ENCODE results near the gene DISC1. TPM values are rescaled to one million over a fixed set of nuclear protein-coding genes. Genes with fewer than 3 reads are reported as not detected.
A peak's percentile ranks its signal among the peaks of the same experiment; 100 is the strongest.
"Not testable (repeated sequence)": the region's sequence is repeated elsewhere in the genome, so short reads cannot be mapped to it uniquely, and the experiment has no call there.

Gene DISC1
- total RNA-seq, 2 experiments from 2014 or later = 4.8 to 5.0 TPM

DNA sequence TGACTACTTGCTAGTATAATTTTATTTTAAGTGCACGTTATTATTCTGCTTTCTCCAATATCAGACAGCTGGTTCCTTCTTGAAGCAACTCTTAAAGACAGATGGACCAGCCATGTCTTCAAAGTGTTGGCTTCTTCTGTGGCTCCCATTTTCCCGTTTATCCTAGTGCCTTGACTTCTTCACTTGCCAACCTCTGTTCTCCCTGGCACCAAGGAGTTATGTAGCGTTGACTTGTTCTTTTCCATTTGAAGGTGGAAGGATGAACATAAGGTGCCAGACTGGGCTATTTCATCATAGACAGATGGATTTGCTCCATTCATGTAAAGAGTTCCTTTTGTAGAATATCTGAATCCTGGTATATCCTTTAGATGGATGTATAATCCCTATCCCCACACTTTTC lies 260.6 kb downstream of the DISC1 start:
- intact Hi-C loops (cut with micrococcal nuclease) = no loop called here
- Mint-ChIP-seq H3K4me1 (ENCODE audit: low read depth) (no peaks in the 10 kb centered on the region), H3K9me3 (no peaks in the 10 kb centered on the region), H3K27me3 (ENCODE audit: low read depth) (no peaks in the 10 kb centered on the region), H3K4me3 (no peak overlapping the region), H3K27ac (no peak overlapping the region), H3K36me3 (ENCODE audit: low read depth) (no peaks in the 10 kb centered on the region)
- CTCF ChIA-PET = no interaction called here
- DNase-seq = no peak

DNA sequence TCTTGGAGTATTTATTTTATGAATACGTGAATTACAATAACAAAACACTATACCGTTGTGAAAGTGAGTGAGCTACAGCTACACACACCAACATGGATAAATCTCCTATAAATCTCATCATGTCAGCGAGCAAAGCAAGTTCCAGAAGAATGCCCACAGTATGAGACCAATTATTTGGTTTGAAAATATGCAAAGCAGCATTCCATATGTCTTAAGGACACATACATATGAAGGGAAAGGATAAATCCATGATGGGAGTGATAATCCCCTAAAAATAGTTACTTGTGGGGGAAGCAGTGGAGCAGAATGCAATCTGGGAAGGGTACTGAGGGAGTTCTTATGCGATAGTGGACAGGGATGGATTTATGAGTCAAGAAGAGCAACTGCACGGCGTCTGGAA lies 261.3 kb downstream of the DISC1 start:
- Mint-ChIP-seq H3K27me3 (ENCODE audit: low read depth) (no peaks in the 10 kb centered on the region), H3K4me3 (no peak overlapping the region), H3K4me1 (ENCODE audit: low read depth) (no peaks in the 10 kb centered on the region), H3K27ac (no peak overlapping the region), H3K9me3 (no peaks in the 10 kb centered on the region), H3K36me3 (ENCODE audit: low read depth) (no peaks in the 10 kb centered on the region)
- no peak for DNase-seq
- CTCF ChIA-PET = no interaction called here
- intact Hi-C loops (cut with micrococcal nuclease) = no loop called here

DNA sequence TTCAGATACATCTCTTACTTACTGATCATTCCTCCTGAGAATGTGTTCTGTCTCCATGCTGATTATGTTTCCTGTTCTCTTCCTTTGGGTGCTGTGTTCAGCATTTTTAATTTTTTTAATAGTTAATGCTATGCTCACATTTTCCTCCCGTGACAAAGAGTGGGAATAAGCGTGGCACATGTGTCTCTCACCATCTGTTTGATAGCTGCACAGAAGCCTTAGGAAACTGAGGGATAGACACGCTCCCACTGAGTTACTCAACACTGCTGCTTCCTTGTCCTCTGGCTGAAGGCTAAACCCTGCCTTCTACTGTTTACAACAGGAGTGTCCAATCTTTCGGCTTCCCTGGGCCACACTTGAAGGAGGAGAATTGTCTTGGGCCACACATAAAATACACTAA lies 264.2 kb downstream of the DISC1 start:
- H3K4me1 Mint-ChIP-seq (ENCODE audit: low read depth) = no peaks in the 10 kb centered on the region
- H3K36me3 Mint-ChIP-seq (ENCODE audit: low read depth) = no peaks in the 10 kb centered on the region
- H3K27ac Mint-ChIP-seq = no peak overlapping the region
- H3K4me3 Mint-ChIP-seq = no peak overlapping the region
- no peaks in the 10 kb centered on the region for H3K9me3 Mint-ChIP-seq
- intact Hi-C loops (cut with micrococcal nuclease) = no loop called here
- no peaks in the 10 kb centered on the region for H3K27me3 Mint-ChIP-seq (ENCODE audit: low read depth)
- DNase-seq = no peak
- CTCF ChIA-PET = interaction anchor here (1.0 kb wide), 1 partner anchor 23 kb away, joined by 3 read pairs; no protein-coding TSS in a partner anchor

DNA sequence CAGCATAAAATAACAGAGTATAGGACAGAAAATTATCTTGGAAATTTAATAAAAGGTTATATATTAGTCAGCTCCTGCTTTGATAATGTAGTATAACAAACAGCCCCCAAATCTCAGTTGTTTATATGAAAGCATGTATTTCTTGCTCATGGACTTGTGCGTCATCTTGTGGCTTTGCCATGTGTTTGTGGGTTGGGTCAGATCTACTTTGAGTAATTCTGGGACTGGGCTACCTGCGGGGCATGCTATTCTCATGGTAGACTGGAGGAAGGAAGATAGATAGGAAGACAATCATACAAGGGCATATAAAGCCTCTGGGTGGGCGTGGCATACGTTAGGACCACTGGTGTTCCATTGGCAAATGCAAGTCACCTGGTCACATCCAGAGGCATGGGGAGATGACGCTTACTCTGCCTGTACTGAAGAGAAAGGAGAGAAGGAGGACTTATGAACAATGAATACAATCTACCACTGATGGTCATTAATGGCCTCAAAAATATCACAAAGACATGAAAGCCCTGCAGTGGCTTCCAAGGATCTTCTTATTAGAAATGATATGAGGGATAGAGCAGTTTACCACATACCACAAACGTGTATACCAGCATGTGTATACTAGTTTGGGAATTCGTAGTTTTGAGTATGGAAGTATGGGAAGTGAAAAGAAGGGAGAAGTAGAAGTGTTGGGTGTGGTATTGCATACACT lies 267.0 kb downstream of the DISC1 start:
- CTCF ChIA-PET = no interaction called here
- Mint-ChIP-seq H3K27me3 (ENCODE audit: low read depth) (no peaks in the 10 kb centered on the region), H3K4me1 (ENCODE audit: low read depth) (no peaks in the 10 kb centered on the region)

DNA sequence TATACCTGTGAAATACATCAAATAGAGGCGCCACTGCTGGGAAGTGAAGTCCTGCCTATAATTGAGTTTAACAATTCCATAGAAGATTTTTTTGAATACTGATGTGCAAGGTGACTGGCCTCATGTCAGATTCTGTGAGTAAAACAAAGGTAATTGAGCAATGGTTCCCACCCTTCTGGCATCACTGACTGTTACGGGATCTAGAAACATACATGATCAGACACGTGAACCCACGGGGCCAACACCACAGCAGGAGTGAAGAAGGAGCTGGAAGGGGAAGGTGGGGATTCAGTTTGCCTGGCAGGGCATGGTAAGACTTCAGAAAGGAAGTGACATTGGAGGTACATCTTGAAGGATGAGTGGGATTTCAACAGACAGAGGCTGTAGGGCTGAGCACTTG lies 270.2 kb downstream of the DISC1 start:
- no peak overlapping the region for H3K27ac Mint-ChIP-seq
- no peak for DNase-seq
- H3K4me1 Mint-ChIP-seq (ENCODE audit: low read depth) = peaks cover 2% of the 10 kb centered on the region
- no peaks in the 10 kb centered on the region for H3K27me3 Mint-ChIP-seq (ENCODE audit: low read depth)
- H3K9me3 Mint-ChIP-seq = no peaks in the 10 kb centered on the region
- CTCF ChIA-PET = interaction anchor here (1.1 kb wide), 1 partner anchor 35 kb away, joined by 3 read pairs; no protein-coding TSS in a partner anchor
- intact Hi-C loops (cut with micrococcal nuclease) = no loop called here
- H3K36me3 Mint-ChIP-seq (ENCODE audit: low read depth) = peaks cover 2% of the 10 kb centered on the region
- H3K4me3 Mint-ChIP-seq = no peak overlapping the region

More for the DNA sequence above, 267.0 kb downstream of the DISC1 start:
- no peak for DNase-seq
- Mint-ChIP-seq H3K36me3 (ENCODE audit: low read depth) (no peaks in the 10 kb centered on the region), H3K9me3 (no peaks in the 10 kb centered on the region), H3K4me3 (no peak overlapping the region), H3K27ac (no peak overlapping the region)
- intact Hi-C loops (cut with micrococcal nuclease) = no loop called here

DNA sequence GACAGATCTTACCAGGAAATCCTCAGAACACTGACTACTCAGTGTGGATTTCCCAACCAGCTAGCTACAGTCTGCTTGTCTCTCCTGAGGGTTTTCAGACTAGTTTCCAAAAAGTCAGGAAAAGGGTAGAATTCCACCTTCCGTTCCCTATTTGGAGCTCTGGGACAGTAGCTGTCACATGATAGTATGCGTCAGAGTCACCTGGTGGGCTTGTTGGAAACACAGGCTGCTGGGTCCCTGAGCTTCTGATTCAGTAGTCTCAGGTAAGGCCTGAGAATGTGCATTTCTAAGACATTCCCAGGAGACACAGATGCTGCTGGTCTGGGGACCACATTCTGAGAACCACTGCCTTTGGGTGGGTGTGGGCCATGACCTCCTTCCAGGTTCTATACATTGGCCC lies 272.5 kb downstream of the DISC1 start:
- CTCF ChIA-PET = interaction anchor here (0.5 to 0.6 kb wide), 2 partner anchors 22 to 69 kb away, joined by 3 to 4 read pairs; no protein-coding TSS in a partner anchor
- H3K27ac Mint-ChIP-seq = no peak overlapping the region
- intact Hi-C loops (cut with micrococcal nuclease) = no loop called here
- peaks cover 2% of the 10 kb centered on the region for H3K4me1 Mint-ChIP-seq (ENCODE audit: low read depth)
- no peak for DNase-seq
- peaks cover 2% of the 10 kb centered on the region for H3K36me3 Mint-ChIP-seq (ENCODE audit: low read depth)
- H3K27me3 Mint-ChIP-seq (ENCODE audit: low read depth) = no peaks in the 10 kb centered on the region
- no peak overlapping the region for H3K4me3 Mint-ChIP-seq
- no peaks in the 10 kb centered on the region for H3K9me3 Mint-ChIP-seq

DNA sequence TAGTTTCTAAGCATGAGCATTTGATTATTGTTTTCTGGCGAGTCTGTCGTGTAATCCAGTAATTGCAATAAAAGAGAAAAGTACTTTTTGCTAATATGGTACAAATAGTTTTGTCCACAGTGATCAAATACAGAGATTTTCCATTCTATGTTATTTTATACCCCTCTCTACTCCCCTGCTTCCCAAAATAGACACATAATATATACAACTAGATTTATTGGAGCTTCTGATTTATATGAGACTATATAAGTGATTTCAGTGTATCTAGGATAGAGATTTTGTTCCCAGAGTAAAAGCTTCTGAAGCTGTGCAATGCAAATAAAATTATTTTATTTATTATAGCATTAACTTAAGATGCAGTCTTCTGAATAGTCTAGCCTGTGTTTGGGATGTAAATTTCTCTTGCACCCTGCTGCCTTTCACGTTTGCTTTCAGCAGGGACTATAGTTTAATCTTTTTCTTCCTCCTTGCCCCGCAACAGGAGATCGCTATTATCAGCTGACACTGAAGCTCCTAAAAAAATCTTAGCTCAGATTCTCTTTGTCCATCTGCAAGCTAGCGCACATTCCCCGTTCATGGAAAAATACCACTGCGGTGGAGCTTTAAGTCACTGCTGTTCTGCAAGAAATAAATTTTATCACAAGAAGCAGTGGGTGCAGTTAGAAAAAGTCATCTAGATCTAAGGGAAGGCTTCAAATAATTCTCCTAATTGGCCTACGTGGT lies 273.3 kb downstream of the DISC1 start:
- Mint-ChIP-seq H3K9me3 (no peaks in the 10 kb centered on the region), H3K27ac (no peak overlapping the region), H3K36me3 (ENCODE audit: low read depth) (peaks cover 2% of the 10 kb centered on the region), H3K4me3 (no peak overlapping the region), H3K27me3 (ENCODE audit: low read depth) (no peaks in the 10 kb centered on the region), H3K4me1 (ENCODE audit: low read depth) (peaks cover 2% of the 10 kb centered on the region)
- DNase-seq = no peak
- intact Hi-C loops (cut with micrococcal nuclease) = no loop called here
- CTCF ChIA-PET = interaction anchor here (0.5 to 0.6 kb wide), 2 partner anchors 21 to 1465 kb away, joined by 3 read pairs; no protein-coding TSS in a partner anchor

DNA sequence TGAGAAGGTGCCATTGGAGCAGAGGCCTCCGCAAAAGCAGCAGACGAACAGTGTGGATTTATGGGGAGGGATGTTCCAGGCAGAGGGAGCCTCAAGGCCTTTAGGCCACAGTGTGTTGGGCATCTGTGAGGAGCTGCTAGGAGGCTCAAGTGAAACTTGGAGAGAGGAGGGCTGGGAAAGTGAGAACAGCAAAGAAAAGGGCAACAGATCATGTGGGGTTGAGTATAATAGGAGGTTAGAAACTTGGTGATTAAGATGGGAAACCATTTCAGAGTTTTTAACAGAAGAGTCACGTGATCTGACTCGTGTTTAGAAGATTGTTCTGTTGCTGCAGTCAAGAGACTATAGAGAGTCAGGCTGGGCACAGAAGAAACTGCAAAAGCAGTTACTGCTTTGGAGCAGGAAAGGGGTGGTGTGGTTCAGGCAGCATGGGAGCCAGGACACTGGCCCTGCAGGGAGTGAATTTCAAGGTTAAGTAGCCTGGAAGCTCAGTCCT lies 277.0 kb downstream of the DISC1 start:
- no peaks in the 10 kb centered on the region for H3K27me3 Mint-ChIP-seq (ENCODE audit: low read depth)
- no peak overlapping the region for H3K27ac Mint-ChIP-seq
- H3K36me3 Mint-ChIP-seq (ENCODE audit: low read depth) = peaks cover 4% of the 10 kb centered on the region
- peaks cover 2% of the 10 kb centered on the region for H3K4me1 Mint-ChIP-seq (ENCODE audit: low read depth)
- intact Hi-C loops (cut with micrococcal nuclease) = no loop called here
- H3K4me3 Mint-ChIP-seq = no peak overlapping the region
- H3K9me3 Mint-ChIP-seq = peaks cover 7% of the 10 kb centered on the region
- no peak for DNase-seq
- CTCF ChIA-PET = no interaction called here

DNA sequence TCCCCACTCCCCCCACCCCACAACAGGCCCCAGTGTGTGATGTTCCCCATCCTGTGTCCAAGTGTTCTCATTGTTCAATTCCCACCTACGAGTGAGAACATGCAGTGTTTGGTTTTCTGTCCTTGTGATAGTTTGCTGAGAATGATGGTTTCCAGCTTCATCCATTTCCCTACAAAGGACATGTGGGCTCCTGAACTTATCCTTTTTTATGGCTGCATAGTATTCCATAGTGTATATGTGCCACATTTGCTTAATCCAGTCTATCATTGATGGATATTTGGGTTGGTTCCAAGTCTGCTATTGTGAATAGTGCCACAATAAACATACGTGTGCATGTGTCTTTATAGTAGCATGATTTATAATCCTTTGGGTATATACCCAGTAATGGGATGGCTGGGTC lies 280.7 kb downstream of the DISC1 start:
- H3K4me3 Mint-ChIP-seq; CTCF ChIA-PET; H3K36me3 Mint-ChIP-seq (ENCODE audit: low read depth); H3K27ac Mint-ChIP-seq; H3K27me3 Mint-ChIP-seq (ENCODE audit: low read depth); intact Hi-C loops (cut with micrococcal nuclease); H3K4me1 Mint-ChIP-seq (ENCODE audit: low read depth); DNase-seq: not testable (repeated sequence)
- H3K9me3 Mint-ChIP-seq = peaks cover 12% of the 10 kb centered on the region

DNA sequence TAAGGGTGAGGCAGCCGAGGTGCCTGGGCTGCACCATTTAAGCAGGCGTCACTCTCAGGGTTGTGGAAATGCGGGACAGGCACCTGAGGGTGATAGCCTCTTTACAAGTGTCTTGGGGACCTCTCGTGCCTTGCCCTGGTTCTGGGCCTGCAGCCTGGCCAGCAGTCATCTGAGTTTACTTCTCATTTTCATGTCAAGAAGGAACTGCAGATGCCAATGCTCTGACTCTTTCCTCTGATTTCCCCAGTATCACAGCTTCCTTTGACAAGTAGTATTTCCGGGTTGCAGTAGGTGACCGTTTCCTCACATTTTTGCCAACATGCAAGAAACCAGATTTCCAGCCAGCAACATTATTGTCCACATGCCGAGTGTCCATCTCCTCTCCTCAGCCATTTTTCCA lies 286.9 kb downstream of the DISC1 start:
- peaks cover 5% of the 10 kb centered on the region for H3K9me3 Mint-ChIP-seq
- CTCF ChIA-PET = interaction anchor here (1.6 kb wide), 1 partner anchor 18 kb away, joined by 5 read pairs; no protein-coding TSS in a partner anchor
- no peaks in the 10 kb centered on the region for H3K36me3 Mint-ChIP-seq (ENCODE audit: low read depth)
- H3K4me3 Mint-ChIP-seq = no peak overlapping the region
- H3K4me1 Mint-ChIP-seq (ENCODE audit: low read depth) = peaks cover 60% of the 10 kb centered on the region
- no peak for DNase-seq
- no peak overlapping the region for H3K27ac Mint-ChIP-seq
- intact Hi-C loops (cut with micrococcal nuclease) = no loop called here
- H3K27me3 Mint-ChIP-seq (ENCODE audit: low read depth) = no peaks in the 10 kb centered on the region

DNA sequence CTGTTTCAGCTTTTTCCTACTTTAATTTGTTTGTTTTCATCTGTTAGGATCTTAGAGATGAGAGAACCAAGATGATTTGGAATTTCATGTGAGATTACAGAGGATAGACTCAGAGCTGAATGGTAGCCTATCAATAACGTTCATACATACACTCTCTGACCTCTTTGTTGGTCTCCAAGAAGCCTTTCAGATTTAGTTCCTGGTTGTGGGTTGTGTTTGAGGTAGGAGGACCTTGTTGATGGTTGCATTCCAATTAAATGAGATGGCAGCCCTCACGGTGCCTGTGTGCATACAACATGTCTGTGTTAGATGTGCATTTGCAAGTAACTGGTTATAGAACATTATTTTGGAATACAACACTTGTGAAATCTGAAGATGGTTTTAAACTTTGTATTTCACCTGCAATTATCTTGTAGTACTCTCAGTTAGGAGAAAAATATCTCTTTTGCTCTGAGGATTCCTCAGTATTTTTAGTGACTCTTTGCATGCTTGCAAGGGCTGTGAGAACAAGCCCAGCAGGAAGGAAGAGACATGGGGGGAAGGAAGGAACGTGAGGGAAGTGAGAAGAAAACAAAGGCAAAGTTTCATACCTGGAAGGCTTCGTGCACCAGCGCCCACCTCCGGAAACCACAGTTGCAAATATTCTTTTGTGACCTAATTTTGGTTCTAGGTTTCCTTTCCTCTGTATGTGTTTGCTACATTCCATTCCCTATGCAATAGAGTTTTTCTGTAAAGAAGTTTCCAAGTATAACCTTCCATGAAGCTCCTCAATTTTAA lies 291.8 kb downstream of the DISC1 start:
- H3K27me3 Mint-ChIP-seq (ENCODE audit: low read depth) = no peaks in the 10 kb centered on the region
- intact Hi-C loops (cut with micrococcal nuclease) = loop anchor here (5.0 kb wide), 1 partner anchor 714 kb away; the partner anchor contains the start of gene SIPA1L2
- DNase-seq = peak; percentile 53
- CTCF ChIA-PET = no interaction called here
- H3K4me1 Mint-ChIP-seq (ENCODE audit: low read depth) = peaks cover 68% of the 10 kb centered on the region
- no peaks in the 10 kb centered on the region for H3K9me3 Mint-ChIP-seq
- no peak overlapping the region for H3K4me3 Mint-ChIP-seq
- no peaks in the 10 kb centered on the region for H3K36me3 Mint-ChIP-seq (ENCODE audit: low read depth)
- no peak overlapping the region for H3K27ac Mint-ChIP-seq

DNA sequence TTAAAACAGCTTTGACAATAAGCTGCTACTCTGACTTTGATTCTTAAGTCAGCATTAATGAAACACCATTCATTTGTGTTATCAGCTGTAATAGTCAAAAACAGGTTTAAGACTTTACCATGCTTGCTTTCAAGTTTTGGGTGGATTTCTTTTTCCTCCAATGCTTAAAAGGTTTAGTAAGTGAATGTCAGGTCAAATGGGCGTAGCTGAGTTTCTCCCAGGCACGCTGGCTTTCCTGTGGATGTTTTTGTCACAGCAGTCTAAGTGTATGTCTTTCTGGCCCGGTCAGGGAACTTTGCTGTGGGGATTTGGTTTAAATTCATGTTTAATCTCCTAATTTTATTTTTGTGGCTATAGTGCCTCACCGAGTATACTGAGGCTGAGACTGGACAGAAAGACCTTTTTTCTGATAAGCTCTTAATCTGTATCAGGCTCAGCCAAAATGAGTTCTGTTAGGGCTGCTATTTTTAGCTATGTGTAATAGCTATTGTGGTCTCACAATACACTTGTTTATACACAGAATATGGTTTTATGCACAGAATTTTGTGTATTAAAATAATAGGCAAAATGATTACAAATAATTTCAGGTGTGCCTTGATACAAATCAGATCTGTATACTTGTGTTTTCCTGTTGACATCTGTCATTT lies 292.8 kb downstream of the DISC1 start:
- no peak overlapping the region for H3K4me3 Mint-ChIP-seq
- H3K27me3 Mint-ChIP-seq (ENCODE audit: low read depth) = no peaks in the 10 kb centered on the region
- H3K36me3 Mint-ChIP-seq (ENCODE audit: low read depth) = no peaks in the 10 kb centered on the region
- intact Hi-C loops (cut with micrococcal nuclease) = loop anchor here (5.0 kb wide), 1 partner anchor 713 kb away; the partner anchor contains the start of gene SIPA1L2
- DNase-seq = no peak
- H3K9me3 Mint-ChIP-seq = no peaks in the 10 kb centered on the region
- CTCF ChIA-PET = interaction anchor here (0.6 to 1.6 kb wide), 3 partner anchors 11 to 52 kb away, joined by 3 to 4 read pairs (median 4); no protein-coding TSS in a partner anchor
- peak overlapping the region; percentile 19 for H3K27ac Mint-ChIP-seq
- peaks cover 64% of the 10 kb centered on the region for H3K4me1 Mint-ChIP-seq (ENCODE audit: low read depth)
